Parathyroid adenoma (tissue), 2 donors: ENCODE data around the gene REN.

Experiments
- H2AFZ ChIP-seq: fragments of 300-600 bp; sonication (generic); one replicate; pipeline ENCODE4 v1.7.0; 2017; ENCODE audit warnings: antibody characterized with exemption, mild to moderate bottlenecking
- H3K27ac ChIP-seq: fragments of 300-600 bp; sonication (generic); one replicate; pipeline ENCODE4 v1.7.0; 2017
- H3K27me3 ChIP-seq: fragments of 300-600 bp; sonication (generic); one replicate; pipeline ENCODE4 v1.7.0; 2017; ENCODE audit warnings: low read length; ENCODE audit not compliant: control insufficient read depth, insufficient read depth
- H3K36me3 ChIP-seq: fragments of 300-600 bp; sonication (generic); one replicate; pipeline ENCODE4 v1.7.0; 2017; ENCODE audit warnings: low read length; ENCODE audit not compliant: control insufficient read depth, insufficient read depth
- H3K4me1 ChIP-seq: fragments of 300-600 bp; sonication (generic); one replicate; pipeline ENCODE4 v1.7.0; 2017; ENCODE audit warnings: control low read depth
- H3K4me2 ChIP-seq: fragments of 300-600 bp; sonication (generic); one replicate; pipeline ENCODE4 v1.7.0; 2017; ENCODE audit warnings: low read length
- H3K4me3 ChIP-seq: fragments of 300-600 bp; sonication (generic); one replicate; pipeline ENCODE4 v1.7.0; 2017; ENCODE audit warnings: low read depth, low read length
- H3K79me2 ChIP-seq: fragments of 300-600 bp; sonication (generic); one replicate; pipeline ENCODE4 v1.7.0; 2017; ENCODE audit warnings: control low read depth
- H3K9ac ChIP-seq: fragments of 300-600 bp; sonication (generic); one replicate; pipeline ENCODE4 v1.7.0; 2017; ENCODE audit warnings: mild to moderate bottlenecking
- H3K9me3 ChIP-seq: fragments of 300-600 bp; sonication (generic); one replicate; pipeline ENCODE4 v1.7.0; 2017; ENCODE audit warnings: low read length; ENCODE audit not compliant: control insufficient read depth
- CTCF ChIP-seq: fragments of 300-600 bp; sonication (generic); IDR thresholded peaks from one replicate; pipeline ENCODE4 v1.7.0; 2017; ENCODE audit warnings: antibody characterized with exemption, mild to moderate bottlenecking
- donor health status: primary hyperparathyroidism.

Gene REN

GRCh38 chr1:204172404-204173029 is 6.4 kb upstream of the REN start:
- Histone ChIP-seq H3K79me2 (no peaks in the 10 kb centered on the region), H3K4me1 (no peaks in the 10 kb centered on the region), H3K9ac (no peak overlapping the region), H3K36me3 (no peaks in the 10 kb centered on the region), H3K4me3 (no peak overlapping the region), H3K9me3 (no peaks in the 10 kb centered on the region), H2AFZ (no peak overlapping the region), H3K27ac (no peak overlapping the region), H3K4me2 (no peak overlapping the region), H3K27me3 (no peaks in the 10 kb centered on the region)
- no peak for TF ChIP-seq CTCF

GRCh38 chr1:204171751-204172178 is 5.6 kb upstream of the REN start:
- no peaks in the 10 kb centered on the region for H3K79me2 ChIP-seq
- no peak overlapping the region for H3K4me3 ChIP-seq
- no peak overlapping the region for H2AFZ ChIP-seq
- H3K4me2 ChIP-seq: no peak overlapping the region
- H3K4me1 ChIP-seq: no peaks in the 10 kb centered on the region
- H3K27ac ChIP-seq: no peak overlapping the region
- no peaks in the 10 kb centered on the region for H3K27me3 ChIP-seq
- no peaks in the 10 kb centered on the region for H3K36me3 ChIP-seq
- no peak overlapping the region for H3K9ac ChIP-seq
- H3K9me3 ChIP-seq: no peaks in the 10 kb centered on the region
- no peak for TF ChIP-seq CTCF

GRCh38 chr1:204170494-204171155 is 4.5 kb upstream of the REN start:
- no peaks in the 10 kb centered on the region for H3K36me3 ChIP-seq
- no peak overlapping the region for H3K9ac ChIP-seq
- H3K79me2 ChIP-seq: no peaks in the 10 kb centered on the region
- no peaks in the 10 kb centered on the region for H3K9me3 ChIP-seq
- no peak overlapping the region for H2AFZ ChIP-seq
- no peak overlapping the region for H3K4me2 ChIP-seq
- no peak overlapping the region for H3K27ac ChIP-seq
- no peaks in the 10 kb centered on the region for H3K4me1 ChIP-seq
- no peak for TF ChIP-seq CTCF
- no peak overlapping the region for H3K4me3 ChIP-seq
- H3K27me3 ChIP-seq: no peaks in the 10 kb centered on the region

- Histone ChIP-seq H3K9me3 (no peaks in the 10 kb centered on the region), H3K9ac (no peak overlapping the region), H3K79me2 (no peaks in the 10 kb centered on the region), H3K27me3 (no peaks in the 10 kb centered on the region), H3K4me1 (no peaks in the 10 kb centered on the region), H3K4me3 (no peak overlapping the region), H3K36me3 (no peaks in the 10 kb centered on the region), H2AFZ (no peak overlapping the region), H3K4me2 (no peak overlapping the region), H3K27ac (no peak overlapping the region)
- no peak for TF ChIP-seq CTCF
Observed at GRCh38 chr1:204169858-204170257, 3.7 kb upstream of the REN start.

GRCh38 chr1:204167730-204168129 is 1.6 kb upstream of the REN start:
- TF ChIP-seq CTCF: no peak
- Histone ChIP-seq H3K36me3 (no peaks in the 10 kb centered on the region), H3K4me1 (no peaks in the 10 kb centered on the region)

More at GRCh38 chr1:204167730-204168129, 1.6 kb upstream of the REN start:
- Histone ChIP-seq H3K4me3 (no peak overlapping the region), H3K79me2 (no peaks in the 10 kb centered on the region), H3K27me3 (no peaks in the 10 kb centered on the region), H3K27ac (no peak overlapping the region), H3K9ac (no peak overlapping the region), H2AFZ (no peak overlapping the region), H3K4me2 (no peak overlapping the region), H3K9me3 (no peaks in the 10 kb centered on the region)
